Measurements from ENCODE around the gene CH25H.

DNA sequence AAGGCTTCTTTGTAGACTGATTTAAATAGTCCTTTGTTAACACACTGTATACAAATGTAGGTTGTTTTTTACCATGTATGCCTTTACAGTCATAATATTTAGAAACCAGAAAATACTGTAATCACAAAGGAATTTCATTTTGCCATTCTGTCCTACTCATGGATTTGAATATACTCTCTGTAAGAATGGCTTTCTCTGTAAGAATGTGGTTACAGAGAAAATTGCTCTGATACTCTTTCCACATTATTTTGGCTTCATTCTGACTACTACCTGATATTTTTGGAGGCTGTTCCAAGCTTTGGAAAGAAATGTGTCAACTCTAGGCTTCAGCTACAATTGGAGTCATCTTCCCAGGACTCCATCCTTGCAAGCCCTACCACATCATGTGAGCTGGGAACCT is 23.5 kb downstream of the CH25H start:
- TF ChIP-seq, protein P1, sequence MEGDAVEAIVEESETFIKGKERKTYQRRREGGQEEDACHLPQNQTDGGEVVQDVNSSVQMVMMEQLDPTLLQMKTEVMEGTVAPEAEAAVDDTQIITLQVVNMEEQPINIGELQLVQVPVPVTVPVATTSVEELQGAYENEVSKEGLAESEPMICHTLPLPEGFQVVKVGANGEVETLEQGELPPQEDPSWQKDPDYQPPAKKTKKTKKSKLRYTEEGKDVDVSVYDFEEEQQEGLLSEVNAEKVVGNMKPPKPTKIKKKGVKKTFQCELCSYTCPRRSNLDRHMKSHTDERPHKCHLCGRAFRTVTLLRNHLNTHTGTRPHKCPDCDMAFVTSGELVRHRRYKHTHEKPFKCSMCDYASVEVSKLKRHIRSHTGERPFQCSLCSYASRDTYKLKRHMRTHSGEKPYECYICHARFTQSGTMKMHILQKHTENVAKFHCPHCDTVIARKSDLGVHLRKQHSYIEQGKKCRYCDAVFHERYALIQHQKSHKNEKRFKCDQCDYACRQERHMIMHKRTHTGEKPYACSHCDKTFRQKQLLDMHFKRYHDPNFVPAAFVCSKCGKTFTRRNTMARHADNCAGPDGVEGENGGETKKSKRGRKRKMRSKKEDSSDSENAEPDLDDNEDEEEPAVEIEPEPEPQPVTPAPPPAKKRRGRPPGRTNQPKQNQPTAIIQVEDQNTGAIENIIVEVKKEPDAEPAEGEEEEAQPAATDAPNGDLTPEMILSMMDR (IDR thresholded peaks at IDR 0.05 in 8 of 11, conservative IDR thresholded peaks at IDR 0.05 in 3 of 11) = no peak
- TF ChIP-seq POLR2AphosphoS5 (IDR thresholded peaks at IDR 0.05) (no peak), POLR2A (IDR thresholded peaks at IDR 0.05) (no peak)
